ENCODE measurements around the gene PIGW.

PIGW gene

GRCh38 chr17:36546418-36547093 is 11.8 kb downstream of the PIGW start:
- DNase-seq = peak in 1 of 2 experiments; percentile 25

GRCh38 chr17:36547776-36548175 is 13.0 kb downstream of the PIGW start:
- no peak for DNase-seq

- no peak for DNase-seq
These were observed 16.0 kb downstream of the PIGW start for GRCh38 chr17:36550491-36551417.

GRCh38 chr17:36553459-36553858 is 18.7 kb downstream of the PIGW start:
- DNase-seq = no peak

- DNase-seq = no peak
These were observed 31.3 kb downstream of the PIGW start for GRCh38 chr17:36566081-36566480.

- no peak for DNase-seq
These were observed 40.2 kb downstream of the PIGW start for GRCh38 chr17:36575028-36575427.

- no peak for DNase-seq
These were observed 42.0 kb downstream of the PIGW start for GRCh38 chr17:36576793-36577192.

- DNase-seq = no peak
These were observed 43.9 kb downstream of the PIGW start for GRCh38 chr17:36578671-36579070.

- DNase-seq = no peak
These were observed 49.0 kb downstream of the PIGW start for GRCh38 chr17:36583787-36584186.

- DNase-seq = no peak
These were observed 51.4 kb downstream of the PIGW start for GRCh38 chr17:36586138-36586537.

All from NCI-H2081 (cell line).